Endodermal cell (in vitro differentiated cells): ENCODE measurements around the gene POLR2L. TPM values are rescaled to one million over a fixed set of nuclear protein-coding genes. Genes with fewer than 3 reads are reported as not detected.

ENCODE experiments used
- DNase-seq: peaks from one replicate; pipeline ENCODE4 v3.0.0-alpha.2; 2017
- H3K27ac ChIP-seq: 2 replicates; pipeline ENCODE4 v1.5.1; 2013; ENCODE audit warnings: mild to moderate bottlenecking, low read depth, low read length, moderate library complexity
- H3K27me3 ChIP-seq: 2 replicates; pipeline ENCODE4 v1.6.1; 2013; ENCODE audit warnings: mild to moderate bottlenecking, low read length, moderate library complexity; ENCODE audit not compliant: insufficient read depth, control insufficient read depth, poor library complexity, severe bottlenecking
- H3K36me3 ChIP-seq: 2 replicates; pipeline ENCODE4 v1.7.0; 2013; ENCODE audit warnings: mild to moderate bottlenecking, low read length, moderate library complexity; ENCODE audit not compliant: control insufficient read depth, insufficient read depth
- H3K4me1 ChIP-seq: one replicate; pipeline ENCODE4 v1.7.0; 2013; ENCODE audit warnings: low read length; ENCODE audit not compliant: control insufficient read depth, insufficient read depth
- H3K4me3 ChIP-seq: 2 replicates; pipeline ENCODE4 v1.5.1; 2013; ENCODE audit warnings: mild to moderate bottlenecking, low read length, moderate library complexity
- H3K9ac ChIP-seq: 2 replicates; pipeline ENCODE4 v1.6.1; 2013; ENCODE audit warnings: mild to moderate bottlenecking, low read length, moderate library complexity; ENCODE audit not compliant: poor library complexity, severe bottlenecking; ENCODE audit errors: extremely low read depth
- H3K9me3 ChIP-seq: 2 replicates; pipeline ENCODE4 v1.6.1; 2013; ENCODE audit warnings: mild to moderate bottlenecking, low read length, moderate library complexity; ENCODE audit not compliant: control insufficient read depth
- H3K27ac Mint-ChIP-seq: 2 replicates; pipeline ENCODE4 v1.8.0; 2020; ENCODE audit warnings: mixed read lengths
- H3K27me3 Mint-ChIP-seq: 2 replicates; pipeline ENCODE4 v1.8.0; 2021; ENCODE audit warnings: mild to moderate bottlenecking, mixed read lengths; ENCODE audit not compliant: insufficient read depth
- H3K36me3 Mint-ChIP-seq: 2 replicates; pipeline ENCODE4 v1.8.0; 2020; ENCODE audit warnings: low read depth, mixed read lengths
- H3K4me1 Mint-ChIP-seq: 2 replicates; pipeline ENCODE4 v1.8.0; 2020; ENCODE audit warnings: mixed read lengths
- H3K4me3 Mint-ChIP-seq: 2 replicates; pipeline ENCODE4 v1.8.0; 2020; ENCODE audit warnings: mild to moderate bottlenecking, moderate library complexity, mixed read lengths
- H3K9me3 Mint-ChIP-seq: 2 replicates; pipeline ENCODE4 v1.8.0; 2020; ENCODE audit warnings: mild to moderate bottlenecking, mixed read lengths
- WGBS, 2 experiments: methylation state at CpG; one replicate each; pipeline versions ENCODE4 v1.1.5 to v1.1.7; 2013; ENCODE audit warnings: missing lambda C conversion rate in 2 of 2, mixed read lengths in 1 of 2; ENCODE audit not compliant: insufficient coverage in 1 of 2, insufficient read length in 1 of 2; 5-methylcytosine and 5-hydroxymethylcytosine counted together
- total RNA-seq, 2 donors: library from RNA; stranded (reverse); fragmentation: NEBNext Ultra II Directional in 1 of 2; extraction: Animal tissue kit (Norgen Biotek cat#: 25700) in 1 of 2; gene quantifications; 2 replicates in 1 of 2; 3 replicates in 1 of 2; pipeline ENCODE4 v1.2.1, GENCODE V29; 2021
- TF ChIP-seq, protein P1 (sequence below): fragments of 200-600 bp; sonication (generic); conservative IDR thresholded peaks from 2 replicates; pipeline ENCODE4 v1.5.0; 2021; ENCODE audit warnings: antibody characterized with exemption, mild to moderate bottlenecking

Gene POLR2L
- total RNA-seq, 2 donors from 2014 or later = 139 to 148 TPM

DNA sequence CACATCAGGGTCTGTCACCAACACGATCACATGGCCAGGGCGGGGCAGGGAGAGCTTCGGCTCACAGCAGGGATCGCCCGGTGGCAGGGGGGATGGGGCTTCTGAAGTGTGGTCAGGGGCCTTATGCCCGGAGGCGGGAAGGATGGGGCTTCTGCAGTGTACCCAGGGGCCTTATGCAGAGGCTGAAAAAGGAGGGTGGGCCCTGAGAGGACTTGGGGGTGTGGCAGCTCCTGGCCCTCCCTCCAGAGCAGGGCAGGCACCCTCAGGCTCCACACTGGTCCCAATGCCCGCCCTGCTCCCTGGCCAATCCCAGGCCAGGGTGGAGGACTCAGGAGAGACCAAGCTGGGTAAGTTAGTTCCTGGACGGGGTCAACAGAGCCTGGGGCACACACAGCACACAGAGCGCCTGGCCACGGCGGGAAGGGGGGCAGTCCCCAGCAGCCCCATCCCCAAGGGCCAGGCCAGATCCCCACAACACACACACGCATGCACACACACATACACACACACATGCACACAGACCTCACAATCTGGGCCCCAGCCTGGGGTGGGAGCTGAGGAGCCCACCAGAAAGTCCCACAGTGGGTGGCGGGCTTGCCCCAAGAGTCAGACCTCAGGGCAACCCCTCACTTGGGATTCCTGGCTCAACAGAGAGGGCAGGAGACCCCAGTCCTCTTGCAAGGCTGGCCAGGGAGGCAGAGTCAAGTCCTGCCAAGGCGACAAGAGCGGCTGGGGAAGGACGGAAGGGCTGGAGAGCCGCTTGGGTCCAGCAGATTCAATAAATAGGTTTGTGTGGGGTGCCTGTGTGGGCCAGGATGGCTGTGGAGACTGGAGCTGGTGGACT is 51.4 kb downstream of the POLR2L start:
- Histone ChIP-seq H3K9ac (no peak overlapping the region), H3K36me3 (peaks cover 8% of the 10 kb centered on the region), H3K27ac (no peak overlapping the region), H3K4me3 (no peak overlapping the region), H3K4me1 (peaks cover 3% of the 10 kb centered on the region), H3K9me3 (no peaks in the 10 kb centered on the region), H3K27me3 (no peaks in the 10 kb centered on the region)
- Mint-ChIP-seq H3K36me3 (peaks cover 9% of the 10 kb centered on the region), H3K27me3 (peaks cover 3% of the 10 kb centered on the region), H3K4me1 (no peaks in the 10 kb centered on the region), H3K27ac (no peak overlapping the region), H3K9me3 (no peaks in the 10 kb centered on the region), H3K4me3 (no peak overlapping the region)
- TF ChIP-seq, protein P1, sequence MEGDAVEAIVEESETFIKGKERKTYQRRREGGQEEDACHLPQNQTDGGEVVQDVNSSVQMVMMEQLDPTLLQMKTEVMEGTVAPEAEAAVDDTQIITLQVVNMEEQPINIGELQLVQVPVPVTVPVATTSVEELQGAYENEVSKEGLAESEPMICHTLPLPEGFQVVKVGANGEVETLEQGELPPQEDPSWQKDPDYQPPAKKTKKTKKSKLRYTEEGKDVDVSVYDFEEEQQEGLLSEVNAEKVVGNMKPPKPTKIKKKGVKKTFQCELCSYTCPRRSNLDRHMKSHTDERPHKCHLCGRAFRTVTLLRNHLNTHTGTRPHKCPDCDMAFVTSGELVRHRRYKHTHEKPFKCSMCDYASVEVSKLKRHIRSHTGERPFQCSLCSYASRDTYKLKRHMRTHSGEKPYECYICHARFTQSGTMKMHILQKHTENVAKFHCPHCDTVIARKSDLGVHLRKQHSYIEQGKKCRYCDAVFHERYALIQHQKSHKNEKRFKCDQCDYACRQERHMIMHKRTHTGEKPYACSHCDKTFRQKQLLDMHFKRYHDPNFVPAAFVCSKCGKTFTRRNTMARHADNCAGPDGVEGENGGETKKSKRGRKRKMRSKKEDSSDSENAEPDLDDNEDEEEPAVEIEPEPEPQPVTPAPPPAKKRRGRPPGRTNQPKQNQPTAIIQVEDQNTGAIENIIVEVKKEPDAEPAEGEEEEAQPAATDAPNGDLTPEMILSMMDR = no peak
- peak; percentile 87 for DNase-seq
- WGBS, 2 experiments = 78% methylated on average over 18 of the region's 18 CpGs; no CpG with 5 or more reads in 1 of the 2 experiments

DNA sequence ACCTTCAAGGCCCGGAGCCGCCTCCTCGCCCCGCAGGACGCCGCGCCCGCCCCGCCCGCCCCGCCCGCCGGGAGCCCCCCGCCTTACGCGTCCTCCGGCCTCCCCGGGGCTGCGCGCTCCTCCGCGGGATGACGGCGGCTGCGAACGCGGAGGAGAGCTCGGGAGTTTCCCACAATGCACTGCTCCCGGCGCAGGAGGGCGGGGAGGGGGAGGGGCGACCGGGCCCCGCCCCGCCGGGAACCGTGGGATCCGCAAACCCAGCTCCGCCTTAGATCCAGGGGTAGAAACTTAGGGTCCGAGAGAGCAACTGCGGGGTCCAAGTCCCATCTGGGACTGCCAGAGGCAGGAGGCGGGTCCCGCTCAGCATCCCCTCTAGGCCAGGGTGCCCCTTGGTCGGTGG is 52.4 kb downstream of the POLR2L start, which contains the start of gene CEND1:
Gene CEND1, minus strand, starts transcription at position 148 of the 400 bp plus-strand sequence. CDS start 1,514 bp downstream, outside the sequence.
- Mint-ChIP-seq H3K9me3 (no peaks in the 10 kb centered on the region), H3K4me1 (no peaks in the 10 kb centered on the region), H3K27me3 (peaks cover 3% of the 10 kb centered on the region), H3K27ac (no peak within 1 kb of the TSS), H3K36me3 (peaks cover 10% of the 10 kb centered on the region), H3K4me3 (no peak within 1 kb of the TSS)
- 45 to 53% methylated on average over 6 to 44 of the region's 44 CpGs for WGBS, 2 experiments
- Histone ChIP-seq H3K27me3 (no peaks in the 10 kb centered on the region), H3K4me3 (no peak within 1 kb of the TSS), H3K9ac (no peak within 1 kb of the TSS), H3K36me3 (peaks cover 8% of the 10 kb centered on the region), H3K9me3 (no peaks in the 10 kb centered on the region), H3K27ac (no peak within 1 kb of the TSS), H3K4me1 (no peaks in the 10 kb centered on the region)
- TF ChIP-seq, protein P1 = no peak
- DNase-seq = peak; percentile 78

Other genes starting within 250 kb of the POLR2L start
- gene IRF7, start 226.6 kb downstream of the POLR2L start, total RNA-seq = 10 to 100 TPM in 1 of 2 donors, 1 to 10 TPM in 1; 9.3 to 16.8 TPM
- under 1 TPM; 0.13 to 0.27 TPM for gene CDHR5, start 217.6 kb downstream of the POLR2L start, total RNA-seq
- gene SCT, start 215.3 kb downstream of the POLR2L start, total RNA-seq = 1 to 10 TPM; 3.9 to 6.1 TPM
- 1 to 10 TPM; 1.8 to 2.7 TPM for gene DRD4, start 205.3 kb downstream of the POLR2L start, total RNA-seq
- 10 to 100 TPM; 44.1 to 51.9 TPM for gene DEAF1, start 147.3 kb downstream of the POLR2L start, total RNA-seq
- 10 to 100 TPM; 13.2 to 19.1 TPM for gene TMEM80, start 146.7 kb downstream of the POLR2L start, total RNA-seq
- gene EPS8L2, start 136.3 kb downstream of the POLR2L start, total RNA-seq = 10 to 100 TPM; 26.2 to 28.0 TPM
- 100 to 1,000 TPM; 177 to 221 TPM for gene TALDO1, start 95.1 kb downstream of the POLR2L start, total RNA-seq
- 10 to 100 TPM; 57.2 to 63.2 TPM for gene GATD1, start 65.0 kb downstream of the POLR2L start, total RNA-seq
- gene CEND1, start 52.4 kb downstream of the POLR2L start, total RNA-seq = not detected
- gene SLC25A22, start 44.2 kb downstream of the POLR2L start, total RNA-seq = 10 to 100 TPM; 46.5 to 56.2 TPM
- gene PIDD1, start 37.3 kb downstream of the POLR2L start, total RNA-seq = 10 to 100 TPM; 39.9 to 48.8 TPM
- 1,000 to 10,000 TPM; 1,966 to 2,020 TPM for gene RPLP2, start 32.6 kb downstream of the POLR2L start, total RNA-seq
- gene PNPLA2, start 23.6 kb downstream of the POLR2L start, total RNA-seq = 10 to 100 TPM; 77.0 to 77.6 TPM
- 10 to 100 TPM; 22.3 to 28.1 TPM for gene CRACR2B, start 14.6 kb downstream of the POLR2L start, total RNA-seq
- 100 to 1,000 TPM; 139 to 165 TPM for gene CD151, start 9.6 kb downstream of the POLR2L start, total RNA-seq
- gene TSPAN4, start 323 bp upstream of the POLR2L start, total RNA-seq = 10 to 100 TPM; 56.8 to 71.1 TPM
- gene CHID1, start 68.3 kb upstream of the POLR2L start, total RNA-seq = 10 to 100 TPM; 82.0 to 83.5 TPM
- gene AP2A2, start 83.3 kb upstream of the POLR2L start, total RNA-seq = 10 to 100 TPM; 79.4 to 97.7 TPM
- under 1 TPM; 0.26 to 0.40 TPM for gene MUC6, start 194.2 kb upstream of the POLR2L start, total RNA-seq
- gene MUC2, start 232.3 kb upstream of the POLR2L start, total RNA-seq = not detected